Peyer's patch (tissue), 4 donors: Measurements from ENCODE around the gene SNX20. TPM values are rescaled to one million over a fixed set of nuclear protein-coding genes. Genes with fewer than 3 reads are reported as not detected.
A peak's percentile ranks its signal among the peaks of the same experiment; 100 is the strongest.

Experiments used
- DNase-seq, 3 donors: peaks; one replicate each; pipeline ENCODE4 v3.0.0-alpha.2; 2017 to 2019
- H3K27ac ChIP-seq, 4 donors: fragments of 200-600 bp; sonication (generic); one replicate each; pipeline ENCODE4 v1.5.1; 2016 to 2019
- H3K27me3 ChIP-seq, 2 donors: fragments of 200-600 bp; sonication (generic); one replicate each; pipeline ENCODE4 v1.5.1; 2019
- H3K36me3 ChIP-seq, 3 donors: fragments of 200-600 bp; sonication (generic); one replicate each; pipeline ENCODE4 v1.5.1; 2016 to 2019
- H3K4me1 ChIP-seq, 4 donors: fragments of 200-600 bp; sonication (generic); one replicate each; pipeline ENCODE4 v1.5.1; 2016 to 2019
- H3K4me3 ChIP-seq, 4 donors: fragments of 200-600 bp; sonication (generic); 1 replicate in 3 of 4; 2 replicates in 1 of 4; pipeline ENCODE4 v1.5.1; 2016 to 2019; ENCODE audit warnings: mild to moderate bottlenecking in 1 of 4
- H3K9me3 ChIP-seq, 4 donors: fragments of 200-600 bp; sonication (generic); one replicate each; pipeline ENCODE4 v1.5.1; 2016 to 2019; ENCODE audit warnings: mild to moderate bottlenecking in 1 of 4
- POLR2A ChIP-seq, 2 donors: fragments of 450-650 bp; IDR thresholded peaks; one replicate each; pipeline ENCODE4 v1.5.1; 2017; ENCODE audit warnings: antibody characterized with exemption in 2 of 2, mild to moderate bottlenecking in 2 of 2, moderate library complexity in 2 of 2
- total RNA-seq, 4 donors: library from RNA; depleted of rRNA; stranded (reverse); fragments of >200 nt; gene quantifications; one replicate each; pipeline ENCODE4 v1.1.0, GENCODE V29; 2016
- TF ChIP-seq, protein P1 (sequence below), 6 experiments: fragments of 450-650 bp in 4 of 6; fragments of 200-600 bp in 2 of 6; sonication (generic) in 1 of 6; IDR thresholded peaks; one replicate each; pipeline ENCODE4 v1.5.1; 2017 to 2019; ENCODE audit warnings: antibody characterized with exemption in 6 of 6, mild to moderate bottlenecking in 3 of 6, moderate library complexity in 1 of 6

SNX20 gene
- total RNA-seq, 4 donors from 2014 or later: 1.3 to 10.7 (median 2.3) TPM

DNA sequence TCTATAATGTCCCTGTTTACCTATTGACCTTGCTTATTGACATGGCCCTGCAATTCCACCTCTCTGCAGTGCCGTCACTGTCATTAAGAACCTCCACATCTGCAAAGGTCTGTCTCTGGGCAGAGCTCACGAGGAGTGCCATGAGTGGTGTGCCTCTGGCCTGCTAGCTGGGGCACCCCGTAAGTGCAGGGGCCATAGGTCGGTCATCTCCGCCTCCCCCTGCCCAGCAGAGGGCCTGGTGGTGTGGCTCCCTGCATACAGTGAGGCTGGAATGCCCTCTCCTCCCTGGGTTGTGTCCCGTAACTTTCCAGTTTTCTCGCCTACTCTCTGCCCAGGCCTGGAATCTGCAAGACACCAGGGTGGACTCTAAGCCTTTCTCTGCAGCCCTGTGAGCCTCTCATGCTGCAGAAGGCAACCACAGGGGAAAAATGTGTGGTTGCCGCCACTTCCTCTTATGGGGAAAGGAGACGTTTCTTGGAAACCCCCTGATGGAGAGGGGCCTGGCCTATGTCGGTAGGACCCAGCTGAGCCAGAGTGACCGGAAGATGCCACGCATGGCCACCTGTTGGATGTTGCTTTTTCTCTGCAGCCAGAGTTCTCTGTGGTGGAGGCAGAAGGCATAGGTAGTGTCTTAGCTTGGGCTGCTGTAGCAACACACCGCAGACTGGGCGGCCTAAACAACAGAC lies 2.7 kb upstream of the SNX20 start:
- Histone ChIP-seq H3K4me3 (peak overlapping the region in 1 of 4 donors; percentile 20), H3K36me3 (no peaks in the 10 kb centered on the region), H3K27me3 (no peaks in the 10 kb centered on the region), H3K9me3 (no peaks in the 10 kb centered on the region), H3K27ac (peak overlapping the region; percentile 54 to 74 (median 58)), H3K4me1 (peaks cover 0 to 24% (median 4%) of the 10 kb centered on the region in 4 donors)
- DNase-seq: peak in 2 of 3 donors; percentile 83
- TF ChIP-seq POLR2A (IDR thresholded peaks at IDR 0.05): no peak
- TF ChIP-seq, protein P1, sequence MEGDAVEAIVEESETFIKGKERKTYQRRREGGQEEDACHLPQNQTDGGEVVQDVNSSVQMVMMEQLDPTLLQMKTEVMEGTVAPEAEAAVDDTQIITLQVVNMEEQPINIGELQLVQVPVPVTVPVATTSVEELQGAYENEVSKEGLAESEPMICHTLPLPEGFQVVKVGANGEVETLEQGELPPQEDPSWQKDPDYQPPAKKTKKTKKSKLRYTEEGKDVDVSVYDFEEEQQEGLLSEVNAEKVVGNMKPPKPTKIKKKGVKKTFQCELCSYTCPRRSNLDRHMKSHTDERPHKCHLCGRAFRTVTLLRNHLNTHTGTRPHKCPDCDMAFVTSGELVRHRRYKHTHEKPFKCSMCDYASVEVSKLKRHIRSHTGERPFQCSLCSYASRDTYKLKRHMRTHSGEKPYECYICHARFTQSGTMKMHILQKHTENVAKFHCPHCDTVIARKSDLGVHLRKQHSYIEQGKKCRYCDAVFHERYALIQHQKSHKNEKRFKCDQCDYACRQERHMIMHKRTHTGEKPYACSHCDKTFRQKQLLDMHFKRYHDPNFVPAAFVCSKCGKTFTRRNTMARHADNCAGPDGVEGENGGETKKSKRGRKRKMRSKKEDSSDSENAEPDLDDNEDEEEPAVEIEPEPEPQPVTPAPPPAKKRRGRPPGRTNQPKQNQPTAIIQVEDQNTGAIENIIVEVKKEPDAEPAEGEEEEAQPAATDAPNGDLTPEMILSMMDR (IDR thresholded peaks at IDR 0.05): no peak

DNA sequence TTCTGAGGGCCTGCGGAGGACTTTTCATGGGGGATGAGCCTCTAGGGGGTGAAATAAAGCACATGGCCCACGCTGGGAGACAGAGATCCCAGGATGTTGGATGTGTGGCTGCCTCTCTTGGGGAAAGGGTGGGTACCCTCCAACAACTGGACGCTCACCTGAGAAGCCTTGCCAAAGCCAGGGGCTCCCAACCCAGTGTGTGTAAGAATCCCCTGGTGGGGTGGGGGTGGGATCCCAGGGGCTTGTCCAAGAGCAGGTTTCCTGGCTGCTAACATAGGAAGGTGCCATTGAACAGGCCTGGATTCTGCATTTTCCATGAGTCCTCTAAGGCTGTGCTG lies 587 bp downstream of the SNX20 start:
- Histone ChIP-seq H3K4me3 (peak overlapping the region; percentile 39 to 58 (median 46)), H3K27ac (peak overlapping the region; percentile 67 to 87 (median 78)), H3K4me1 (peaks cover 0 to 24% (median 4%) of the 10 kb centered on the region in 4 donors), H3K9me3 (no peaks in the 10 kb centered on the region), H3K27me3 (no peaks in the 10 kb centered on the region), H3K36me3 (no peaks in the 10 kb centered on the region)
- no peak for TF ChIP-seq POLR2A (IDR thresholded peaks at IDR 0.05)
- TF ChIP-seq, protein P1 (IDR thresholded peaks at IDR 0.05): no peak
- DNase-seq: no peak

DNA sequence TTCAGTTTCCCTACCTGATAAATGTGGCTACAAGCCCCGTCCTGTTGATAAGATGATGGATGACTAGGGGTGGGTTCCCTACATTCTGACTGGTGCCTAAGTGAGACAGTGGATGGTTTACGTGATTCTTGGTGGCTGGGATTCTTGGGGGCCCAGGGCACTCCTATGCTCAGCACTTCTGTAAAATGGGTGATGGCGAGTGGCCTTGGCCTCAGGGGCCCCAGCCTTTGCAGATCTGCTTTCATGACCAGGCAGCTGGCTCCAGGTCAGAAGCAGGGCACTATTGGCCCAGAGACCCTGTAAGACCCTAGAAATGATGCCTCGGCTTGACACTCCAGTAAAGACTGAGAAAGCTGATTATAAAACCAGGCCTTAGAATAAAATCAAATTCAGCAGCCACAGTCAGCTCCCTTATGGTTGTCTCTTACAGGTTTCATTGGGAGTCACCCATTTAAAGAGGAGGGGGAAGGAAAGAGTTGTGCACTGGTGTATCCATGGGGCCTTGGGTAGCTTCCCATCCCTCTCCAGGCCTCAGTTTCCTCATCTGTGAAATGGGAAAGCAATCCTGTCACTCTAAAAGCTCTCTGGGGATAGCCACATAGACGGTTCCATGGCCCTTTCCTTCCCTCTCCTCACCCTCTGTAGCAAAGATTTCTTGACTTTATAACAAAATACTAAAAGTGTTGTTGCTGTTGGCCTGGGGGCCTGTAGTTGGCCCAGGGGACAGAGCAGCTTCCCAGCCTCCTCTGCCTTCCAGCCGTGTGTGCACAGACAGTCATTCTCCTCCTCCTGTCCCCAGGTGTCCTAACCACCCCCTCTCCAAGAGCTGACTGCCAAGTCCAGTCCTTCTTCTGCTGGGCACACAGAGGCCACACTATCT lies 1.2 kb downstream of the SNX20 start:
- peaks cover 0 to 18% (median 4%) of the 10 kb centered on the region in 4 donors for H3K4me1 ChIP-seq
- TF ChIP-seq POLR2A (IDR thresholded peaks at IDR 0.05): no peak
- TF ChIP-seq, protein P1 (IDR thresholded peaks at IDR 0.05): no peak
- peak overlapping the region; percentile 39 to 58 (median 46) for H3K4me3 ChIP-seq
- peak overlapping the region; percentile 67 to 87 (median 78) for H3K27ac ChIP-seq
- peaks cover 0 to 2% (median 0%) of the 10 kb centered on the region in 3 donors for H3K36me3 ChIP-seq
- no peaks in the 10 kb centered on the region for H3K27me3 ChIP-seq
- H3K9me3 ChIP-seq: no peaks in the 10 kb centered on the region
- no peak for DNase-seq

DNA sequence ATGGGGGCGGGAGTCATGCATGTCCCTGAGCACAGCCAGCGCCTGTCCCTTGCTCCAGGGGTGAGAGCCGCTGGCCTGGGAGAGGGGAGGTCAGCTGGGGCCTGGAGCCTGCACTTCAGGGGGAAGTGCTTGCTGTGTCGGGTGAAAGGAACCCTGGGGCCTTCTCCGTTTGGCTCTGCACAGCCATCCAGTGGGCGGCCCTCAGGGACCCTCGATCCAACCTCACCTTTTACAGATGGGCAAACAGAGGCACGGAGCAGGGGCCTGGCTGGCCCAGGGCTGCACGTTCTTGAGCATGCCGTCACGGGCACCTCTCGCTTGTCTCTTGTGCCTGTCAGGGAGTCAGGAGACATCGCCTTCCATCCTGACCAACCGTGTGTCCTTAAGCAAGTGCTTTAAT lies 1.8 kb downstream of the SNX20 start:
- DNase-seq: peak in 1 of 3 donors; percentile 31
- H3K4me3 ChIP-seq: peak overlapping the region in 1 of 4 donors; percentile 18

DNA sequence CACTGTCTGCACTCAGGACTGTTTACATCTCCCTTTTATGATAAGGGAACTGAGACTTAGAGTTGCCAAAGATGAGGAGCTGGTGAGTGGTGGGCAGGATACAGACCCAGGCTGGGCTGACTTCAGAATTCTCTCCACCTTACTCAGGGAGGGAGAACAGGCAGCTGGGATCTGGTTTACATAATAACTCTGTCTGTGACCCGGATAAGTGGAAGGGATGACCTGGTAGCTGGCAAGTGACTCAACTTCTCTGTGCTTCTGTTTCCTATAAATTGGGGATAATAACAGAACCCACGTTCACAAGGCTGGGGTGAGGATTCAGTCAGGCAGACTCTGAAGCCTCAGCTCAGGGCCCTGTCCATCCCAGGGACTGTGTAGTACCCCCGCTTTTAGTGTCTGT lies 2.6 kb downstream of the SNX20 start:
- peak in 1 of 3 donors; percentile 6 for DNase-seq
- H3K27me3 ChIP-seq: no peaks in the 10 kb centered on the region

More for the DNA sequence above, 1.8 kb downstream of the SNX20 start:
- H3K9me3 ChIP-seq: peaks cover 0 to 3% (median 0%) of the 10 kb centered on the region in 4 donors
- peaks cover 0 to 6% (median 0%) of the 10 kb centered on the region in 3 donors for H3K36me3 ChIP-seq
- TF ChIP-seq, protein P1 (IDR thresholded peaks at IDR 0.05): no peak
- no peak for TF ChIP-seq POLR2A (IDR thresholded peaks at IDR 0.05)
- H3K27ac ChIP-seq: peak overlapping the region in 1 of 4 donors; percentile 86
- H3K4me1 ChIP-seq: peaks cover 0 to 12% (median 4%) of the 10 kb centered on the region in 4 donors
- H3K27me3 ChIP-seq: no peaks in the 10 kb centered on the region

More for the DNA sequence above, 2.6 kb downstream of the SNX20 start:
- no peak overlapping the region for H3K4me3 ChIP-seq
- peak overlapping the region in 1 of 4 donors; percentile 86 for H3K27ac ChIP-seq
- H3K4me1 ChIP-seq: peaks cover 0 to 10% (median 4%) of the 10 kb centered on the region in 4 donors
- H3K9me3 ChIP-seq: peaks cover 0 to 8% (median 1%) of the 10 kb centered on the region in 4 donors
- TF ChIP-seq, protein P1 (IDR thresholded peaks at IDR 0.05): no peak
- TF ChIP-seq POLR2A (IDR thresholded peaks at IDR 0.05): no peak
- peaks cover 0 to 10% (median 0%) of the 10 kb centered on the region in 3 donors for H3K36me3 ChIP-seq
